ENCODE data around the gene AQP12B. TPM values are rescaled to one million over a fixed set of nuclear protein-coding genes. Genes with fewer than 3 reads are reported as not detected.
"Not testable (repeated sequence)": the region's sequence is repeated elsewhere in the genome, so short reads cannot be mapped to it uniquely, and the experiment has no call there.

The AQP12B gene
- polyA plus RNA-seq, 3 donors, result 0.48 to 0.51 (median 0.49) TPM

GRCh38 chr2:240662681-240663080, 20.0 kb downstream of the AQP12B start:
- DNase-seq (ENCODE audit: extremely low read depth in 1 of 11, low read depth in 9 of 11, low spot score in 4 of 11), result no peak

DNA sequence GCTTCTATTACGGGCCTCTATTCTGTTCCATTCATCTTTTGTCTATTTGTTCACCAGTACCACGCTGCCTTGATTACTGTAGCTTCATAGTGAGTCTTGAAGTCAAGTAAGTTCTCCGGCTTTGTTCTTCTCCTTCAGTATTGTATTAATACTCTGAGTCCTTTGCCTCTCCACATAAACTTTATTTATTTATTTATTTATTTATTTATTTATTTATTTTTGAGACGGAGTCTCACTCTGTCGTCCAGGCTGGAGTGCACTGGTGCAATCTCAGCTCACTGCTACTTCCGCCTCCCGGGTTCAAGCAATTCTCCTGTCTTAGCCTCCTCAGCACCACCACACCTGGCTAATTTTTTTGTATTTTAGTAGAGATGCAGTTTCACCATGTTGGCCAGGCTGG, 22.8 kb downstream of the AQP12B start:
- DNase-seq (ENCODE audit: extremely low read depth in 1 of 11, low read depth in 9 of 11, low spot score in 4 of 11), result not testable (repeated sequence)

DNA sequence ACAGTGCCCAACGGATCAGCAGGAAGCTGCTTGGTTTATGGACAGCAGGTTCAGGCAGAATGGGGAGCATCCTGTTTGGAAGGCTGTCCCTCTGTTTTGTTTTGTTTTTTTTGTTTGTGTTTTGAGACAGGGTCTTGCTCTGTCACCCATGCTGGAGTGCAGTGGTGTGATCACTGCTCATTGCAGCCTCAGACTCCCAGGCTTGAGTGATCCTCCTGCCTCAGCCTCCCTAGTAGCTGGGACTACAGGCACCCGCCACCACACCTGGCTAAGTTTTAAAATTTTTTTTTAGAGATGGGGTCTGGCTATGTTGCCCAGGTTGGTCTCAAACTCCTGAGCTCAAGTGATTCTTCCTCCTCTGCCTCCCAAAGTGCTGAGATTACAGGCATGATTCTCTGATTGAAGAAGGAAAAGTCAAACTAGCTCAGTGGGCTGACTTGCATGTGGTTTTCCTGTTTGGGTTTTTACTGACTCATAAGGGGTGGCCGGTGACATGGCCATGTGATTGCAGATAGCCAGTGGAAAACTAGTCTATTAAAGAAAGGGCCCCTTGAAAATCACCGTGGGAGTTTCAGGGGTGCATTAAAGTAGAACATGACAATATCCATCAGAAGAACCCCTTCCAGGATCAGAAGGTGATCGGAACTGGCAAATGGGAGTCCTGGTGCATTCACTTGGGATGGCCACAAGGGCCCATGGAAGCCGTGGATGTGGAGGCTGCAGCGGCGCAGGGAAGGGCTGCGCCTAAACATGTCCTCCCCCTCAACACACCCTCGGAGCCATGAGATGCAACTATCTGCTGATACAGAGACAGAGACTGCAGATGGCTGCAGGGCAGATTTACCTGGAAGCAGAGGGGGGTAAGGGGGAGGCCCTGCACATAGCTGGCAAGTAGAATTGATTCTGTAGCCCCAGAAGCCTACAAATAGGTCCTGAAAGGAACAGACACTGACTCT, 26.5 kb downstream of the AQP12B start:
- no peak for DNase-seq (ENCODE audit: extremely low read depth in 1 of 11, low read depth in 9 of 11, low spot score in 4 of 11)

DNA sequence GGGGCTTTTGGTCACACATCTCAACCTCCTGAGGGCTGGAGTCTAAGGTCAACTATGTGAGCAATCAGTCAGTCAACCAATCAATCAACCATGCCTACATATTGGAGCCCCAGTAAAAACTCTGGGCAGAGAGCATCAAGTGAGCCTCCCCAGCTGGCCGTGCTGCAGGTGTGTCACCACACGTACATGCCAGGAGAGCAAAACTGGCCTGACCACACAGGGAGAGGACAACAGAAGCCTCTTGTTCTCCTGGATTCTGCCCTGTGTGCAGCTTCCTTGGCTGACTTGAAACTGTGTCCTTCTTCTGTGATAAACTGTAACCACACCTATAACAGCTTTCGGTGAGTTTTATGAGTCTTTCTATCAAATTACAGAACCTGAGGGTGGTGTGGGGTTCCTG, 31.5 kb downstream of the AQP12B start:
- no peak for DNase-seq (ENCODE audit: extremely low read depth in 1 of 11, low read depth in 9 of 11, low spot score in 4 of 11)

- DNase-seq (ENCODE audit: extremely low read depth in 1 of 11, low read depth in 9 of 11, low spot score in 4 of 11), result no peak
Measured at GRCh38 chr2:240650254-240650965, 32.3 kb downstream of the AQP12B start.

DNA sequence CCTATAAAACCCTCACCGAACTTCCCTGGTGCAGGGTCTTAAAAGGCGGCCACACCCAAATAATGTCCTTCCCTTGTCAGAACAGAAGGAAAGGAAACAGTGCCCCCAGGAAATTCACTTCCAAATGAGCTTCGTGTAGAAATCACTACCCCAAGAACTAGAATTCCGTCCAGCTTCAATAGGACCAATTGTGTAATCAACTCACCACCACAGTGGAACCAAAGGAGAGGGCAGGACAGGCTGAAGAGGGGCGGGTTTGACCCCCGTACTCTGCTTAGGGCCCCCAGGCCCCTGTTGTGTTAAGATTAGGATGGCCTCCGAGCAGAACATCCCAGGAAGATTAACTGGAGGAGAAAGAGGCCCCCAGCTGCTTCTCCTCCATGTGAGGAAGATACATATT, 33.4 kb downstream of the AQP12B start:
- no peak for DNase-seq (ENCODE audit: extremely low read depth in 1 of 11, low read depth in 9 of 11, low spot score in 4 of 11)

- DNase-seq (ENCODE audit: extremely low read depth in 1 of 11, low read depth in 9 of 11, low spot score in 4 of 11), result no peak
Measured at GRCh38 chr2:240648650-240649275, 33.9 kb downstream of the AQP12B start.

- DNase-seq (ENCODE audit: extremely low read depth in 1 of 11, low read depth in 9 of 11, low spot score in 4 of 11), result no peak
Measured at GRCh38 chr2:240648155-240648649, 34.5 kb downstream of the AQP12B start.

DNA sequence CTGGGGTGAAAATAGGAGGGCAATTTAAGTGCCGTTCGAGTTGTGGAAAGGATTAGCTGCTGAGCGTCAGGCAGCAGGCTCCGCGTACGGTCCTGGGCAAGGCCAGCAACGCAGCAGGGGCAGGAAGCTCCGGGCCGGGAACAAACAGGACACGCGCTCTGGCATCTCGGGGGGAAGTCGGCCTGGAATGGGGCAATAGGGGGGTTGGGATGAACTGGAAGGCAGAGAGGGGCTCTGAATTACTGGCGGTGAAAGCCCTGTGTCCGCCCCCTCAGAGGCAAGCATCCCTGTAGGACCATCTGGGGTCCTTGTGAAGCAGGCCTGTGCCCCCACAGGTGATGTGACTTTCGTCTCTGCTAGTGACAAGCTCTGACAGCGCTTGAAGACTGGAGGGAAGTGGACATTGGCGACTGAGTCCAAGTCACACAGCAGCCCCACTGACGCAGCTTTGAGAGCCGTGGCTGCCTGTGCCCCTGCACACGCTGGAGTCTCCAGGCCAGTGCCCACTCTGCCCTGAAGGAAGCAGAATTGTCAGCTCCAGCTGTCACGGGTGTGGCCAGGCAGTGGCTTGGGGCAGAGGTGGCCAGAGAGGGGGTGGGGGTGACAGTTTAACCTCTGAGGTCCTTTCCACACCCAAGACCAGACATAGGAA, 35.1 kb downstream of the AQP12B start:
- no peak for DNase-seq (ENCODE audit: extremely low read depth in 1 of 11, low read depth in 9 of 11, low spot score in 4 of 11)

DNA sequence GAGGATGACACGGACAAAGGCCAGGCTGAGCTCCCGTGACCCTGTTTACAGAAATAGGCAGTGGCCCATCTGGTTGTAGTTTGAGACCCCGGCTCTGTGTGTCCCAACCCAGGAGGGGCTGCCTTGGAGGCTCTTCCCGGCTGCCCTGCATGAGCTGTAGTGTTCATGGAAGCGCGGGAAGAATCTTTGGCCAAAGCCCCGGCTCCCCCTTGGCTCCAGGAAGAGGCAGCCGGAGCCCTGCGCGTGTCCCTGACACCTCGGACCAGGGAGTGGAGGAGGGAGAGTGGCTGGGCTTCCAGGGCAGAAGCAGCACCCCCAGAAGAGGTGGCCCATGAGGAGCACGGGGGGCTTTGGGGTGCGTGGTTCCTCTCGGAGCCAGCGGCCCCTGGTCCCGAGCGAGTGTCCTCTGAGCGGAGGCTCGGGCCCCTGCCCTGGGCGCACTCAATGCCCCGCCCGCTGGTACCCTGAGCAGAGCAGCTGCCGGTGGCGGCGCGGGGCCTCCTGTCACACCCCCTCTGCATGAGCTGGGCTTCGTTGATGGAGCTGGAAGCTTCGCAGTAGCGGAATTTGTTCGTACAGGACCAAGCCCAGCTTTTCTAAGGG, 35.7 kb downstream of the AQP12B start:
- no peak for DNase-seq (ENCODE audit: extremely low read depth in 1 of 11, low read depth in 9 of 11, low spot score in 4 of 11)

DNA sequence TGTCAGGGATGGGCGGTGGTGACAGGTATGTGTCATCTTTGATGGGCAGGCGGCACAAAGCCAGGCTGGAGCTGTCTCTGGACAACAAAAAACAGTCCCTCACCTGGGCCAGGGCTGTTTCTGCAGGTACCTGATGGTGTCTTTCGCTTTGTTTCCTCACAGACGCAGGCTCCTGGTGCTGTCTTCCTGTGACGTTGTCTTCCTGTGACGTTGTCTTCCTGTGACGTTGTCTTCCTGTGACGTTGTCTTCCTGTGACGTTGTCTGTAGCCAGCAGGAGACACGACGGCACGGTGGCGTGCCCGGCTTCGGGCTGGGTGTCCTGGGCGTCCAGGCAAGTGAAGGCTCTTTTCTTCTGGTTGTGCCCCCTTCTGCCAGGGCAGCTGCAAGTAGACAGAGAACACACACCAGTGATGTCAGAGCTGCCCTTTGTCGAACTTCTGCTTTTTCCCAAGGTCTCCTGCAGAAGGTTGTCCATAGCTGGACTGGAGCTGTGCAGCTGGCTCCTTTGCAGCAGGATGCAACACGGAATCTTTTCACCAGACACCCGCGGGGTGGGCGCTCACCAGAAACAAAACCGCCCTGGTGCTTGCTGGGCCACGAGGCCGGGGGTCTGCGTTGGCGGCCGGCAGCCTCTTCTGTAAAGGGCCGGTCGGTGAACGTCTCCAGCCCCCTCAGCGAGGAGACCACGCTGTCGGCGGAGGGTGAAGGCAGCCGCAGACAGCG, 36.3 kb downstream of the AQP12B start:
- no peak for DNase-seq (ENCODE audit: extremely low read depth in 1 of 11, low read depth in 9 of 11, low spot score in 4 of 11)

GRCh38 chr2:240645801-240646175, 36.9 kb downstream of the AQP12B start:
- no peak for DNase-seq (ENCODE audit: extremely low read depth in 1 of 11, low read depth in 9 of 11, low spot score in 4 of 11)

GRCh38 chr2:240645346-240645745, 37.3 kb downstream of the AQP12B start:
- no peak for DNase-seq (ENCODE audit: extremely low read depth in 1 of 11, low read depth in 9 of 11, low spot score in 4 of 11)

DNA sequence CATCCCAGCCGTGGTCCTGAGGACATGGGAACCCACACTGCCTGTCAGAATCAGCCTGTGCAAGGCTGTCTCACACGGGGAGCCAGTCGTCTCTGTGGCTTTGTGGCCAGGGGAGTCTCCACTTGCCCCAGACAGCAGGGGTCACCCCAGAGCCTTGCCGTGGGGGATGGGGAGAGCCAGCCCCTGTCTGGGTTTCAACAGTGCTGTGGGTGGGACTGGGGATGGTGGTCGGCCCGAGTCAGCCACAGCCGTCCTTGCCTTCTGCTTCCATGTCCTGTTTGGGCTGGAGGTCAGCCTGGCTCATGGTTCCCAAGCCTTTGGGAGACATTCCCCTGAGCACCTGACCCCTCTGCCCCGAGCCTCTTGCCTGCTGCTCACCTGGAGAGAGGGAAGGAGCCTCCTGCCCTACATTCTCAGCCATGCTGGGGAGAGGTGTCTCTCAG, 37.8 kb downstream of the AQP12B start:
- DNase-seq (ENCODE audit: extremely low read depth in 1 of 11, low read depth in 9 of 11, low spot score in 4 of 11), result no peak

DNA sequence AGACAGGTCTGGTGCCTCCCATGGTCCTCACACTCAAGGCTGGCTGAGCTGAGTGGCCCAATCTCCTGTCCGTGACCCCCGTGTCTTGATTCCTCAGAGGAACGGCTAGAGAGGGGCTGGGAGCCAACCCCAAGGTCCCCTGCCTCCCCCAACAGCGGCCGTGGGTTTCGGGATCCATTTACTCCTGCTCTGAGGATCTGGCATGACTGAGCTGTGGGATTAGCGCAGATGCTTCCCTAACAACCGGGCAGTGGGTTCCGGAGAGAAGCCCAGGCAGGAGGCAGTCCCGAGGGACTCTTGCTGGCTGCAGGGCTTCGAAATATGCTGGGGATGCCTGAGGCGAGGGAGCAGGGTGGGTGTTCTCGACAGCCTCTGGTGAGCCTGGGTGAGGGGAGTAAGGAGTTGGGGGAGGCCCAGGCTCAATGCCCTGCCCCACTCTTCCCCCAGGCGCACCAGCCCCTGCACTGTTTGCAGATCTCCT, 38.5 kb downstream of the AQP12B start:
- no peak for DNase-seq (ENCODE audit: extremely low read depth in 1 of 11, low read depth in 9 of 11, low spot score in 4 of 11)

GRCh38 chr2:240643811-240644150, 38.9 kb downstream of the AQP12B start:
- no peak for DNase-seq (ENCODE audit: extremely low read depth in 1 of 11, low read depth in 9 of 11, low spot score in 4 of 11)

DNA sequence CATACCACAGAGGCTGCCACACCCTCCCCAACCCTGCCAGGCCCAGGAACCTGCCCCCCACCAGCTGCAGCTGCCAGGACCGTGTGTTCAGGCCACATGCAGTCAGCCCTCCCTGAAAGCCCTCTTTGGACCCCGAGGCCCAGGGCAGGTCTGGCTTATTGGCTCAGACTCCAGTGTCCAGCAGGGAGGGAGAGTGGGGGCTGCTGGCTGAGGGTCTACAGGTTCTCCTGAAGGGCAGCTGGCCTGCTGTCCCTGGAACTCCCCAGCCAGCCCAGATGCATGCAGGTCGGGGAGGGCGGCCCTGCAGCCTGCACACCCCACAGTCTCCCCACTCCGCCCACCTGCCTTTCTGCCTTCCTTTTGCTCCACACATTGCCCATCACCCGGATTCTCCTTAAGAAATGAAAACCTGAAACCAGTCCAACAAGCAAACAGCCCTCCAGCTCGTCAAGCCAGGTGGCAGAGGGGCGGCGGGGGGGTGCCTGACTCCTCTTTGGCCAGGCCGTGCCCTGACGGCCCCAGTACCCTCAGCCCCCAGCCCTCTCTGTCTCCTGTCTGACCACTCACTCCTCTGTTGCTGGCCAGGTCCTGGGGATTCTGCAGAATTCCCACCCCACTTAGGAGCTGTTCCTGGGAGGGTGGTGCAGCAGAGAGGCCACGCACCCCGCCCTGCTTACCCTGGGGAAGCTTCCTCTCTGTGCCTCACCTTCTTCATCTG, 39.4 kb downstream of the AQP12B start:
- DNase-seq (ENCODE audit: extremely low read depth in 1 of 11, low read depth in 9 of 11, low spot score in 4 of 11), result no peak

GRCh38 chr2:240642806-240643092, 39.9 kb downstream of the AQP12B start:
- no peak for DNase-seq (ENCODE audit: extremely low read depth in 1 of 11, low read depth in 9 of 11, low spot score in 4 of 11)
